ENCODE measurements around the gene MAML1.

The MAML1 gene

GRCh38 chr5:179778591-179778990 is 46.0 kb downstream of the MAML1 start:
- Histone ChIP-seq H3K27ac (no peak overlapping the region), H3K36me3 (0 out of 2 replicates have a peak, but pooled peaks cover 3% of the 10 kb centered on the region), H3K4me3 (ENCODE audit: low read depth, low read length) (no peak overlapping the region), H3K9me3 (ENCODE audit: severe bottlenecking) (no peaks in the 10 kb centered on the region), H3K27me3 (ENCODE audit: insufficient read depth, low read depth, severe bottlenecking) (no peaks in the 10 kb centered on the region)
- DNase-seq = no peak
- no peak for TF ChIP-seq CTCF (IDR thresholded peaks at IDR 0.05; ENCODE audit: low read depth, low read length)

- Histone ChIP-seq H3K4me3 (ENCODE audit: low read depth, low read length) (no peak overlapping the region), H3K36me3 (0 out of 2 replicates have a peak, but pooled peaks cover 3% of the 10 kb centered on the region), H3K27me3 (ENCODE audit: insufficient read depth, low read depth, severe bottlenecking) (no peaks in the 10 kb centered on the region), H3K27ac (no peak overlapping the region), H3K9me3 (ENCODE audit: severe bottlenecking) (no peaks in the 10 kb centered on the region)
- DNase-seq = no peak
- no peak for TF ChIP-seq CTCF (IDR thresholded peaks at IDR 0.05; ENCODE audit: low read depth, low read length)
Observed at GRCh38 chr5:179779826-179780225, 47.2 kb downstream of the MAML1 start.

- Histone ChIP-seq H3K4me3 (ENCODE audit: low read depth, low read length) (no peak overlapping the region), H3K9me3 (ENCODE audit: severe bottlenecking) (no peaks in the 10 kb centered on the region), H3K27ac (no peak overlapping the region), H3K36me3 (0 out of 2 replicates have a peak, but pooled peaks cover 3% of the 10 kb centered on the region), H3K27me3 (ENCODE audit: insufficient read depth, low read depth, severe bottlenecking) (no peaks in the 10 kb centered on the region)
- DNase-seq = no peak
- TF ChIP-seq CTCF (IDR thresholded peaks at IDR 0.05; ENCODE audit: low read depth, low read length) = no peak
Observed at GRCh38 chr5:179780362-179780761, 47.7 kb downstream of the MAML1 start.

GRCh38 chr5:179781846-179782245 is 49.2 kb downstream of the MAML1 start:
- H3K9me3 ChIP-seq (ENCODE audit: severe bottlenecking) = no peaks in the 10 kb centered on the region
- H3K4me3 ChIP-seq (ENCODE audit: low read depth, low read length) = no peak overlapping the region
- H3K27me3 ChIP-seq (ENCODE audit: insufficient read depth, low read depth, severe bottlenecking) = no peaks in the 10 kb centered on the region
- no peak for DNase-seq
- H3K36me3 ChIP-seq = 0 out of 2 replicates have a peak, but pooled peaks cover 3% of the 10 kb centered on the region
- no peak overlapping the region for H3K27ac ChIP-seq
- no peak for TF ChIP-seq CTCF (IDR thresholded peaks at IDR 0.05; ENCODE audit: low read depth, low read length)

GRCh38 chr5:179783128-179783527 is 50.5 kb downstream of the MAML1 start:
- H3K4me3 ChIP-seq (ENCODE audit: low read depth, low read length) = no peak overlapping the region
- TF ChIP-seq CTCF (IDR thresholded peaks at IDR 0.05; ENCODE audit: low read depth, low read length) = no peak
- H3K36me3 ChIP-seq = no peaks in the 10 kb centered on the region
- no peak for DNase-seq
- H3K27ac ChIP-seq = no peak overlapping the region
- no peaks in the 10 kb centered on the region for H3K9me3 ChIP-seq (ENCODE audit: severe bottlenecking)
- no peaks in the 10 kb centered on the region for H3K27me3 ChIP-seq (ENCODE audit: insufficient read depth, low read depth, severe bottlenecking)

GRCh38 chr5:179786861-179787260 is 54.2 kb downstream of the MAML1 start:
- Histone ChIP-seq H3K9me3 (ENCODE audit: severe bottlenecking) (no peaks in the 10 kb centered on the region), H3K27me3 (ENCODE audit: insufficient read depth, low read depth, severe bottlenecking) (no peaks in the 10 kb centered on the region), H3K27ac (no peak overlapping the region), H3K36me3 (no peaks in the 10 kb centered on the region), H3K4me3 (ENCODE audit: low read depth, low read length) (no peak overlapping the region)
- no peak for TF ChIP-seq CTCF (IDR thresholded peaks at IDR 0.05; ENCODE audit: low read depth, low read length)
- DNase-seq = no peak

Data from WERI-Rb-1 (cell line).